Progenitor cell of endocrine pancreas (in vitro differentiated cells): Measurements from ENCODE around the gene HLA-DRA. TPM values are rescaled to one million over a fixed set of nuclear protein-coding genes. Genes with fewer than 3 reads are reported as not detected.

ENCODE experiments used
- DNase-seq: peaks from one replicate; pipeline ENCODE4 v3.0.0; 2021; ENCODE audit warnings: low spot score; ENCODE audit not compliant: unreplicated experiment
- H3K27ac Mint-ChIP-seq: 2 replicates; pipeline ENCODE4 v1.8.0; 2021; ENCODE audit warnings: mild to moderate bottlenecking, moderate library complexity, mixed read lengths
- H3K27me3 Mint-ChIP-seq: 2 replicates; pipeline ENCODE4 v1.8.0; 2021; ENCODE audit warnings: mixed read lengths
- H3K36me3 Mint-ChIP-seq: 2 replicates; pipeline ENCODE4 v1.8.0; 2022; ENCODE audit warnings: mixed read lengths; ENCODE audit not compliant: insufficient read depth
- H3K4me1 Mint-ChIP-seq: 2 replicates; pipeline ENCODE4 v1.8.0; 2021; ENCODE audit warnings: low read depth, mixed read lengths
- H3K4me3 Mint-ChIP-seq: 2 replicates; pipeline ENCODE4 v1.8.0; 2021; ENCODE audit warnings: low read depth, mild to moderate bottlenecking, moderate library complexity, mixed read lengths
- H3K9me3 Mint-ChIP-seq: 2 replicates; pipeline ENCODE4 v1.8.0; 2021; ENCODE audit warnings: low read depth, mixed read lengths
- total RNA-seq: library from RNA; stranded (reverse); gene quantifications from 2 replicates; pipeline ENCODE4 v1.2.1, GENCODE V29; 2021
- TF ChIP-seq, protein P1 (sequence below): fragments of 200-600 bp; sonication (generic); IDR thresholded peaks from one replicate; pipeline ENCODE4 v1.5.0; 2021; ENCODE audit warnings: antibody characterized with exemption, mild to moderate bottlenecking; ENCODE audit not compliant: unreplicated experiment

Gene HLA-DRA
- total RNA-seq, 1 donor from 2014 or later = not detected

- Mint-ChIP-seq H3K36me3 (peaks cover 3% of the 10 kb centered on the region), H3K4me3 (no peak overlapping the region), H3K9me3 (peaks cover 19% of the 10 kb centered on the region), H3K4me1 (no peaks in the 10 kb centered on the region), H3K27ac (no peak overlapping the region), H3K27me3 (peaks cover 38% of the 10 kb centered on the region)
- TF ChIP-seq, protein P1, sequence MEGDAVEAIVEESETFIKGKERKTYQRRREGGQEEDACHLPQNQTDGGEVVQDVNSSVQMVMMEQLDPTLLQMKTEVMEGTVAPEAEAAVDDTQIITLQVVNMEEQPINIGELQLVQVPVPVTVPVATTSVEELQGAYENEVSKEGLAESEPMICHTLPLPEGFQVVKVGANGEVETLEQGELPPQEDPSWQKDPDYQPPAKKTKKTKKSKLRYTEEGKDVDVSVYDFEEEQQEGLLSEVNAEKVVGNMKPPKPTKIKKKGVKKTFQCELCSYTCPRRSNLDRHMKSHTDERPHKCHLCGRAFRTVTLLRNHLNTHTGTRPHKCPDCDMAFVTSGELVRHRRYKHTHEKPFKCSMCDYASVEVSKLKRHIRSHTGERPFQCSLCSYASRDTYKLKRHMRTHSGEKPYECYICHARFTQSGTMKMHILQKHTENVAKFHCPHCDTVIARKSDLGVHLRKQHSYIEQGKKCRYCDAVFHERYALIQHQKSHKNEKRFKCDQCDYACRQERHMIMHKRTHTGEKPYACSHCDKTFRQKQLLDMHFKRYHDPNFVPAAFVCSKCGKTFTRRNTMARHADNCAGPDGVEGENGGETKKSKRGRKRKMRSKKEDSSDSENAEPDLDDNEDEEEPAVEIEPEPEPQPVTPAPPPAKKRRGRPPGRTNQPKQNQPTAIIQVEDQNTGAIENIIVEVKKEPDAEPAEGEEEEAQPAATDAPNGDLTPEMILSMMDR = no peak
- no peak for DNase-seq
Observed at GRCh38 chr6:32449088-32449736, 9.5 kb downstream of the HLA-DRA start.

GRCh38 chr6:32457054-32457453, 17.4 kb downstream of the HLA-DRA start:
- TF ChIP-seq, protein P1 = no peak
- Mint-ChIP-seq H3K27ac (no peak overlapping the region), H3K4me1 (no peaks in the 10 kb centered on the region), H3K4me3 (no peak overlapping the region), H3K9me3 (peaks cover 12% of the 10 kb centered on the region), H3K27me3 (peaks cover 11% of the 10 kb centered on the region), H3K36me3 (peaks cover 3% of the 10 kb centered on the region)
- DNase-seq = no peak

DNA sequence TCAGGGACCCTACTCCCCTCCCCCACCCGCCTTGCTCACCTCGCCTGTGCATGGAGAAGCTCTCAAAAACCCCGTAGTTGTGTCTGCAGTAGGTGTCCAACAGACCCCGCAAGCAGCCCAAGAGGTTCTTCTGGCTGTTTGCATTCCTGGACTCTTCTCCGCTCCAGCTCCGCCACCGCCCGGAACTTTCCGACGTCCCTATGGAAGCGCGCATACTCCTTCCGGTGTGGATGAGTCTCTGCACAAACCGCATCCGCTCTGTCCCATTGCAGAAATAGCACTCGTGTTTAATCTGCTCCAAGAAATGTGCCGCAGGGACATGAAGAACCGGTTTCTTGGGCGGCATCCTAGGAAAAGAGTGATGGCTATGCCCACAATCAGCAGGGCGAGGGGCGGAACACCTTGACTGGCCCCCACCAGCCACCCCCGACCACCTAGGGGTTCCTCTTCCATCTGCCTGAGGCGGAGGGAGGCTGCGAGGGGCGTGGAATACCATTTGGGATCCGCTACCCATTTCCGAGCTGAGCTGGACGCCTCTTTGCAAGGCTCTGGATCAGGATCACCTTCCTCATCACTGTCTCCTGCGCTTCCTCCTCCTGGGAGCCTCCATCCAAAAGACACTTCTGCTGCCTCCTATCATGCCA, 20.2 kb downstream of the HLA-DRA start:
- Mint-ChIP-seq H3K4me3 (no peak overlapping the region), H3K9me3 (peaks cover under 1% of the 10 kb centered on the region), H3K27ac (no peak overlapping the region), H3K27me3 (peaks cover 11% of the 10 kb centered on the region), H3K36me3 (no peaks in the 10 kb centered on the region), H3K4me1 (no peaks in the 10 kb centered on the region)
- DNase-seq = no peak
- TF ChIP-seq, protein P1 = no peak

- TF ChIP-seq, protein P1 = no peak
- DNase-seq = no peak
- H3K9me3 Mint-ChIP-seq = peaks cover 3% of the 10 kb centered on the region
- no peak overlapping the region for H3K27ac Mint-ChIP-seq
- no peak overlapping the region for H3K4me3 Mint-ChIP-seq
- no peaks in the 10 kb centered on the region for H3K36me3 Mint-ChIP-seq
- H3K27me3 Mint-ChIP-seq = peaks cover 11% of the 10 kb centered on the region
- no peaks in the 10 kb centered on the region for H3K4me1 Mint-ChIP-seq
Observed at GRCh38 chr6:32460528-32460927, 20.8 kb downstream of the HLA-DRA start.

GRCh38 chr6:32461493-32461892, 21.8 kb downstream of the HLA-DRA start:
- peaks cover 7% of the 10 kb centered on the region for H3K9me3 Mint-ChIP-seq
- H3K4me3 Mint-ChIP-seq = no peak overlapping the region
- peaks cover 8% of the 10 kb centered on the region for H3K27me3 Mint-ChIP-seq
- H3K4me1 Mint-ChIP-seq = no peaks in the 10 kb centered on the region
- TF ChIP-seq, protein P1 = no peak
- DNase-seq = no peak
- H3K27ac Mint-ChIP-seq = no peak overlapping the region
- no peaks in the 10 kb centered on the region for H3K36me3 Mint-ChIP-seq
